Left cardiac atrium (tissue), 4 donors: Measurements from ENCODE around the gene IL4R. TPM values are rescaled to one million over a fixed set of nuclear protein-coding genes. Genes with fewer than 3 reads are reported as not detected.

Experiments
- ATAC-seq, 2 donors: fragments of 200-7000 bp; cut with Tn5 transposase; one replicate each; pipeline ENCODE4 v1.9.1; 2020; ENCODE audit warnings: mild to moderate bottlenecking in 2 of 2, moderate library complexity in 2 of 2
- DNase-seq: peaks from one replicate; pipeline ENCODE4 v3.0.0-alpha.2; 2020
- intact Hi-C, 2 donors: fragments of 100-400 bp; cut with DNase I; formaldehyde crosslinking; loops; one replicate each; pipeline versions ENCODE4 v1.14.1 to v1.15.1; 2022 to 2023
- total RNA-seq, 2 donors: library from RNA; stranded (reverse); fragmentation: NEBNext Ultra II Directional; extraction: Animal tissue kit (Norgen Biotek cat#: 25700); gene quantifications; one replicate each; pipeline ENCODE4 v1.2.1, GENCODE V29; 2021
- donor health status: DM: no; HTN: yes; CAD: no.
- donor health status: DM: no; HTN: yes; CAD: no; lungs with severe emphysema.
- donor health status: DM: yes; HTN: yes; CAD: no.
- donor health status: Dilated cardiomyopathy.

Gene IL4R
- total RNA-seq, 2 donors from 2014 or later = 19.8 to 56.8 TPM

DNA sequence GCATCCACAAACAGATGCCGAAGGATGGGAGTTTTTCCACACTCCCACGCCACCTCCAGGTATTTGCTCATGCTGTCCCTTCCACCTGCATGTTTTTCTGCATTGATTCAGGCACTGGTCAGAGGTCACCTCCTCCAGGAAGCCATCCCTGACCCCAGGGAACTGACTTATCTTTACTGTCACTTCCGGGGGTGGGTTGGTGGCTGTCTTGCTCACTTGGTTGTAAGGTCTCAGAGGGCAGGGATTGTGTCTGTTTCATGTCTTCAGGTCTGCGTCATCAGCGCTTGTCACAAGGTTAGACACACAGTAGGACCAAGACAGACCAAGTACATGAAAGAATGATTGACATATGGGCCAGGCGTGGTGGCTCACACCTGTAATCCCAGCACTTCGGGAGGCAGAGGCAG is 1.9 kb upstream of the IL4R start:
- ATAC-seq (no peak), DNase-seq (no peak)
- intact Hi-C loops = no loop called here

DNA sequence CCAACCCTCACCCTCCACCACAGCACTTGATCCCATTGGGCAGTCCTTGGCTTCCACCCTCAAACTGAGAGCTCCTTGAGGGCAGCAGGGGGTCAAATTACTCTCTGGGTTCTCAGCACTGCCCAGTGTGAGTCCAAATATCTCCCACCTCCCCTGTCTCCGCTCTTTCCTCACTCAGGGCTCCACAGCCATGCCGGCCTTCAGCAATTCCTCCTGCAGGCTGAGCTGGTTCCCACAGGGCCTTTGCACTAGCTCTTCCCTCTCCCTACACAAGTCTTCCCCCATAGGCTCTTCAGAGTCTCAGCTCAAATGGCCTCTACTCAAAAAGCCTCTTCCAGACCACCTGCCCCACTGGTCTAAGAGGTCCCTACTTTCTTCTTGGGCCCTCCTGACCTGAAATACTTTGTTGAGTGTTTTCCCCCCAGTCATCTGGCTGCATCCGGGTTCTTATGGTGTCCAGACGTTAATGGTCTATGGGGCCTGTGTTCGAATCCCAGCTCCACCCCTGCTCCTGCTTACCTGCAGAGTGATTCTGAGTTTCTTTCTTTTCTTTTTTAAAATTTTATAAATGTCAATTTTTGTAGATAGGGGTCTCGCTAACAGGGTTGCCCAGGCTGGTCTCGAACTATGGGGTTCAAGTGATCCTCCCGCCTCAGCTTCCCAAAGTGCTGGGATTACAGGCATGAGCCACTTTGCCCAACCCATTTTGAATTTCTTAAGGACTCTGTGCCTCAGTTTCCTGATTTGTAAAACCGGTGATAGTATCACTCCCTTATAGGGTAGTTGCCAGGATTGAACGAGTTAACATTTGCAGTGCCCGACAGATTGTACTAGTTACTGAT is 973 bp upstream of the IL4R start:
- DNase-seq (no peak), ATAC-seq (no peak)
- intact Hi-C loops = no loop called here

DNA sequence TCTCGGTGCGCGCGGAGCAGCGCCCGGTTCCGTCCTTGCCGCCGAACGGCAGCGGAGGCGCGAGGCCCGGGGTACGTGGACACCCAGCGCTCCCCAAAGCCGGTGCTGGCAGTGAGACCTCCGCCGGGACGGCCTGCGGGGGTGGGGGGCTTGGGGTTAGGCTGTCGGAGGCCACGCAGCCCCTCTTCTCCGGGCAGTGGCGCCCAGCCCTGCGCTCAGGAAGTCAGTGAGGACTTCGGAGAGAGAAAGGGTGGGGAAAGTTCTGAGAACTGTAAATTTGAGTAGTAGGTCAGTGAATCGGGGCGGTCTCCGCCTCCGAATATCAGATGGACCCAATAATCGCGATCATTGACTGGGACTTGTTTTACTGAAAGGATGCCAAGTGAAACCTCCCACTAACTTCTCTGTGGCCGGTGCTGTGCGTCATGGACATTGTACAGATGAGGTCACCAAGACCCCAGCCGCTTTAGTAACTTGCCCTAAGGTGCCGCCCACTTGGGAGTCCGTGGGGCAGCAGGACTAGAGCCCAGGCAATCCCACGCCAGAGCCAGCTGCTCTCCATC is 468 bp downstream of the IL4R start:
- intact Hi-C loops = no loop called here
- ATAC-seq = peak; percentile 39 to 66
- DNase-seq = peak; percentile 89

DNA sequence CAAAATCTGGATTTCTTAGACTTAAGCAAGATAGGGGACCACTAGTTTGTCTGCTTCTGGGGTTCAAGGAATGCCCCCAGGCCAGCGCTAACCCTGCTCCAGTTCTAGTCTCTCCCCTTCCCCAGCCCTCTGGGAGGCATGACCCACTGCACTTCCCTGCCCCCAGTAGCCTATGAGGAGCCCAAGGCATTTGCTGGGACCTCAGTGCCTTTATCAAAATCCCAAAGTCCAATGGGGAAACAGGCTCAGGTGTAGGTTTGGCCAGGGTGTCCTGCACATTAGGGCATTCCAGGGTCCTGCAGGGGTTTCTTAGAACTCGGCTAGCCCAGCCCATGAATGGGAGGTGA is 1.2 kb downstream of the IL4R start:
- ATAC-seq (no peak), DNase-seq (no peak)
- intact Hi-C loops = loop anchor here in 1 of 2 donors (5.0 kb wide), 1 partner anchor 78 kb away; no protein-coding TSS in a partner anchor

DNA sequence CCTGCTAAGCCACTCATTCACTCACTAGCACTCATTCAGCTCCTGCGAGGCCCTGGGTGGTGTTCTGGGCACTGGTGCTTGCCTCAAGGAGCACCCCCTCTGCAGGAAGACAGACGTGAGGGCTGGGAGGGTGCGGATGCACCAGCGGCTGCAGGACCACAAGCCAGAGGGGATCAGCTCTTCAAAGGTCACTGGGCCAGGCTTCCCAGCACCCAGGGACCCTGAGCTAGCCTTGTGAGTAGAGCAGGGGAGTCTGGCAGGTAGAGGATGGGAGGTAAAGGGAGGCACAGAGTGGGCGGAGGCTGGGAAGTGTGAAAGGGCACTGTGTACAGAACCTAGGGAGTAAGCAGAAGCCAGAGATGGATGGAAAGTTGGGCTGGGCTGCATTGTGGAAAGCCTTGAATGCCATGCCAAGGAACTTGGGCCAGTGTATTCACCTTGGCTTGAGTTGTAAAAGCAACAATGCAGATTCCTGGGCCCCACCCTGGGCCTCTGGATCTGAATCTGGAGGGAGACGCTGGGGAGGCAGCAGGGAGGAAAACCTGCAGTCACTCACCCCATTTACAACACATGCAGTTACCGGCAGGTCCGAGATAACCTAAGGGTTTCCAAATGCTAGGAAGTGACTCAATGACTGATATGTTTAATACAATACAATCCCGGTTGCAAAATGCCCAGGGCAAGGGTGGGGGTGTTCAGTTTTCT is 1.7 kb downstream of the IL4R start:
- DNase-seq (peak; percentile 91), ATAC-seq (peak in 1 of 2 donors; percentile 56)
- intact Hi-C loops = loop anchor here in 1 of 2 donors (5.0 kb wide), 1 partner anchor 78 kb away; no protein-coding TSS in a partner anchor

DNA sequence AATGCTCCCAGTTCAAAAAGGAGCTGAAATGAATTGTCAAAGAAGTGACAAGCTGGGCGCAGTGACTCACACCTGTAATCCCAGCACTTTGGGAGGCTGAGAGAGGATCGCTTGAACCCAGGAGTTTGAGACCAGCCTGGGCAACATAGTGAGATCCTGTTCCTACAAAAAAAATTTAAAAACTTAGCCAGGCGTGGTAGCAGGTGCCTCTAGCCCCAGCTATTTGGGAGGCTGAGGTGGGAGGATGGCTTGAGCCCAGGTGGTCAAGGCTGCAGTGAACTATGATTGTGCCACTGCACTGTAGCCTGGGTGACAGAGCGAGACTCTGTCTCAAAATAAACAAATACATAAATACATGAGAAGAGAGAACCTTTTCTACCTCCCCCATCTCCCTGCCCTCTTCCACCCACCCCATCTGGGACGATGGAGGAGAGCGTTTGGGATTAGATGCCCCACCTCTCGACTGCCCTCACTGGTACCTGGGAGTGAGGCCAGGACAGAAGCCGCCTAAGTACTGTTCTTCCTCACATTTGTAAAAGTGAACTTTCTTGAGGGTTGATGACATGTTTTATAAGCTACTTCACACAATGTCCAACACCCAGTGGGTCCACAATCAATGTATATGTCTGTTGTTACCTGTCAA is 2.4 kb downstream of the IL4R start:
- intact Hi-C loops = loop anchor here in 1 of 2 donors (5.0 kb wide), 1 partner anchor 79 kb away; no protein-coding TSS in a partner anchor
- ATAC-seq (no peak), DNase-seq (no peak)

DNA sequence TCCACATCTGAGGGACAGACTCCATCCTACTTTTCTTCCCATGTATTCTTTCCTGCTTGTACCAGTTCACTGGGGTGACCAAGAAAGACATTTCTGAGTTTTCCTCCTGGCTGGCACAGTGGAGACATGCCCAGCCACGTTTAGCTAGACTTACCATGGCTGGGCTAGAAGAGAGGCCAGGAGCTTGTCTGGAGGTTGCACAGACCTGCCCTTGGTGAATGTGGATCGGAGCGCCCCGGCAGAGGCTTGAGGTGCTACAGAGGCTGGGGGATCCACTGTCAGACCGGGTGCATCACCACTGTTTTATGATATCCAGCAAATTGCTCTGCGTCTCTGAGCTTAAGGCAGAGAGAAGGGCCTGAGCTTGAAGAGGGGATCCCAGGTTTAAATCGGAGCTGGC is 3.5 kb downstream of the IL4R start:
- DNase-seq (no peak), ATAC-seq (no peak)
- intact Hi-C loops = loop anchor here in 1 of 2 donors (5.0 kb wide), 1 partner anchor 80 kb away; no protein-coding TSS in a partner anchor

DNA sequence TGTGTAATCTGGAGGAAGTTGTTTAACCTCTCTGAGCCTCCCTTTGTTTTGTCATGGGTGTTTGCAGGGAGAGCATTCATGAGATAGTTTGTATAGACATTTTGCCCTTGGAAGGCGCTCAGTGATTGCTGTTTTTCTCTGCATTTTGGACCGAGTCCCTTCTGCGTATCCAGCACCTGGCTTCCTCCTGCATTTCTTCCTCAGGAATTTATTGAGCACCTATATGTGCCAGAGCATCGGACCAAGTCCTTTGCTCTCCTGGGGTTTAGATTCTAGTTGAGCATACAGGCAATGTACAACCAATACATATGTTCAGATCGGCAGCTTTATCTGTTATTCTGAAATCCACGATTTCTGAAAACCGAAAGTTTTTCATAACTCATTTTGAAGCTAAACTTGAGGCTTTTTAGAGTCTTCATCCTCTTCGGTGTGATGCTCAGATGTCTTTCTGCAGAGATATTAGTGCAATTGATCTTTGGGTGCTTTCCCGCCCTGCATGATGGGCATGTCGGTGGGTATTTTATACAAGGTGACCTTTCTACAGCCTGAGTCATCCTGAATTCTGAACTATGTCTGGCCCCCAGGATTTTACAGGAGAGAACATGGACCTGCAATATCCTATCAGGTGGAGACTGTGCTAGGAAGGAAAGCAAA is 4.1 kb downstream of the IL4R start:
- no peak for DNase-seq
- intact Hi-C loops = loop anchor here in 1 of 2 donors (5.0 kb wide), 1 partner anchor 81 kb away; no protein-coding TSS in a partner anchor
- ATAC-seq = no peak

DNA sequence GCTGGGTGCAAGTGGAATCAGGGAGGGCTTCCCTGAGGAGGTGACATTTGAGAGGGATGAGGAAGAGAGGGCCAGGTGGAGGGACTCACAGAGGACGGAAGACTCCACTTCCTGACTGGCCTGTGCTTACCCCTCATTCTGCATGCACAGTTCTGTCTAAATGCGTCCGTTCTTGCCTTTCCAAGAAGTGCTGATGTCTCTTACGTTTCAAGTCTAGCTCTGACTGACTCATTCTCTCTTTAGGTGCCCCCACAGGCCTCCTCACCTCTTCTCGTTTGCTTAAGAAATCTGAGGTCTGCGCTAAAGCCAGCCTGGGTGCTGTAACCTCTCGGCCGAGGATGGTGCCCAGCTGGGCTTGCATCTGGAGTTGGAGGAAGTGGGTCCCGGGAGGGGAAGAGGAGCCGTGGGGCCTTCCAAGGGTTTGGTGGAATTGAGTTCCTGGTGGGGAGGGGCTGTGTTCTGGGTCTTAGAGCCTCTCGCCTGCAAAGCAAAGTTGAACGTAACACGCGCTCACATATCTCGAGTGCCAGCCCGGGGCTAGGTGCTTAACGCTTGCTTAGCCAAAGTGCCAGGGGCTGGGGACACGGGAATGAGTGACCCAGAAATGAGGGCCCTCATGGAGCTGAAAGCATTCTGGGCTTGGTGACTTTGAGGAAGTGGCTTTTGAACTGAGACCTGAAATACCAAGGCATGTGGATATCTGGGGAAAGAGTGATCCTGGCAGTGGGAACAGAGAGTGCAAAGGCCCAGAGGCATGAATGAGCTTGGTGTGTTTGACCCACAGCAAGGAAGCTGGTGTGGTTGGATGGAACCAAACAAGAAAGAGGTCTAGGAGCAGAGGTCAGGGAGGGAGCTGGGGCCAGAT is 4.8 kb downstream of the IL4R start:
- ATAC-seq (peak in 1 of 2 donors; percentile 14), DNase-seq (peak; percentile 67)
- intact Hi-C loops = loop anchor here in 1 of 2 donors (5.0 kb wide), 1 partner anchor 81 kb away; no protein-coding TSS in a partner anchor

DNA sequence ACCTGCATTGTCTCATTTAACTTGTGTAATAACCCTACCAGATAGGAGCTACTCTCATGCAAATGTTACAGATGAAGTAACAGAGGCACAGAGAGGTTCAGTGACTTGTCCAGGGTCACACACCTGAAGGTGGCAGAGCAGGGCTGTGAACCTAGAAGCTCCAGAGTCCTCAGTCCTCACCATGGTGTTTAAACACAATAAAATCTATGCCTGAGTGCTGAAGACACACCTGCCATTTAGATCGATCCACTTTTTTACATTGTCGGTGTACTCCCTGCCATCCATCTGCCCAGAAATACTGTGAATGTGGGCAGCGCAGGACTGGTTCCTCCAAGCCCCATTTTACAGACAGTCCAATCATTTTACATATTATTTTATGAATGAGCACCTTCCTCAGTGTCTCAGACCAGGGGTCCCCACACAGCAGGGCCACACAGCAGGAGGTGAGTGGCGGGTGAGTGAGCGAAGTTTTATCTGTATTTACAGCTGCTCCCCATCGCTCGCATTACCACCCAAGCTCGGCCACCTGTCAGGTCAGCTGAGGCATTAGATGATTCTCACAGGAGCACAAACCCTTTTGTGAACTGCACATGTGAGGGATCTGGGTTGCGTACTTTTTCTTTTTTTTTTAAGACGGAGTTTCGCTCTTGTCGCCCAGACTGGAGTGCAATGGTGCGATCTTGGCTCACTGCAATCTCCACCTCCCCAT is 5.6 kb downstream of the IL4R start:
- ATAC-seq (no peak), DNase-seq (no peak)
- intact Hi-C loops = loop anchor here in 1 of 2 donors (5.0 kb wide), 1 partner anchor 82 kb away; no protein-coding TSS in a partner anchor

DNA sequence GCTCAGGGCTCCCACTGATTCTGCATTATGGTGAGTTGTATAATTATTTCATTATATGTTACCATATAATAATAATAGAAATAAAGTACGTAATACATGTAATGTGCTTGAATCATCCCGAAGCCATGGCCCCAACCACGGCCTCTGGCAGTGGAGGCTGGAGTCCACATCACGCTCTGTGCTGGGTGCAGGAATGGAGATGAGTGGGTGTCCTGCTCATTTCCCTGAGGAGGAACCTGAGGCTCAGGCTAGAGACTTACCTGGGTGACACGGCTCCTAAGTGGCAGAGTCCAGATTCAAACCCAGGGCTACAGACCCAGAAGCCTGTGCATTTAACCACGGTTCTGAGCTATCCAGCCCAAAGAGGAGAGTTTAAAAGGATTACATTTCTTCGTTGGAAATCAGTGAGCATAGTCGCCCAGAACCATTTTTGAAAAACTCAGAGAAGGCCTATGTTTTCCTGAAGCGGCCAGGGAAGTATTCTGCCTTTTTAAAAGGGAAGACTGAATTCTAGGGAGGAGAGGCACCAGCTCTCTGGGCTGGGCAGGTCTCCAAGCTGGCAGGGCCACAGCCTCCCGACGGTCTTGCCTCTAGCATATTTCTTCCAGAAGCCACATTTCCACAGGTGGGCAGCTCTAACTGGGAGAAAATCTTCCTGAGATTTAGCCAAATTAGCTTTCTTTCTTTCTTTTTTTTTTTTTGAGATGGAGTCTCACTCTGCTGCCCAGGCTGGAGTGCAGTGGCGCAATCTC is 6.7 kb downstream of the IL4R start:
- intact Hi-C loops = no loop called here
- no peak for DNase-seq
- no peak for ATAC-seq

DNA sequence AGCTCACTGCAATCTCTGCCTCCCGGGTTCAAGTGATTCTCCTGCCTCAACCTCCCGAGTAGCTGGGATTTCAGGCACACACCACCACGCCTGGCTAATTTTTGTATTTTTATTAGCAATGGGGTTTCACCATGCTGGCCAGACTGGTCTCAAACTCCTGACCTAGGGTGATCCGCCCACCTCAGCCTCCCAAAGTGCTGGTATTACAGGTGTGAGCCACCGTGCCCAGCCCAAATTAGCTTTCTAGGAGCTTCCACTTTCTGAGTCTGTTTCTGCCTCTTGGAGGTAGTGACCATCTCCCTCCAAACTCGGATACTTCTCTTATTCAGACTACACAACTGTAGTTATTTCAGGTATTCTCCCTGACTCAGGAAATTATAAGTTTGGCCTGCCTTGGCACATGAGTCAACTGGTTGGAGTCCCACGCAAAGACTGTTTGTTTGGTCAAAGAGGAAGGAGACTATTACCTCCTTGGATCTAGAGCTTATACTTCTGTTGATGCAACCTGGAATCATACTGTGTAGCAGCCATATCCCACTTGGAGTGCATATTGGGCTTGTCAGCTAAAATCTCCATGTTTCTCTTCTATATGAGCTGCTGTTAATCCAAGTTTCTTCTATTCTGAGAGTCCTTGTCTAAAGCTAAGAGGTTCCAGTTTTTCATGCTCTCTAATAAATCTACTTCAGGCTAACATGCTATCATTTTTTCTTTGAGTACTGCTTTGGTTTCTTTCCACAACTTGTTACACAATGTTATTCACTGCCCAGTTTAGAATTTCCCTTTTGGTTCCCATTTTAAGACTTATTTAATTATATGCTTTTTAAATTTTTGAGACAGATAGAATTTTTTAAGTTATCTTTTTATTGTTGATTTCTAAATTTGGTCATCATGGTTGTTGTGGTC is 7.5 kb downstream of the IL4R start:
- intact Hi-C loops = no loop called here
- no peak for DNase-seq
- ATAC-seq = no peak

DNA sequence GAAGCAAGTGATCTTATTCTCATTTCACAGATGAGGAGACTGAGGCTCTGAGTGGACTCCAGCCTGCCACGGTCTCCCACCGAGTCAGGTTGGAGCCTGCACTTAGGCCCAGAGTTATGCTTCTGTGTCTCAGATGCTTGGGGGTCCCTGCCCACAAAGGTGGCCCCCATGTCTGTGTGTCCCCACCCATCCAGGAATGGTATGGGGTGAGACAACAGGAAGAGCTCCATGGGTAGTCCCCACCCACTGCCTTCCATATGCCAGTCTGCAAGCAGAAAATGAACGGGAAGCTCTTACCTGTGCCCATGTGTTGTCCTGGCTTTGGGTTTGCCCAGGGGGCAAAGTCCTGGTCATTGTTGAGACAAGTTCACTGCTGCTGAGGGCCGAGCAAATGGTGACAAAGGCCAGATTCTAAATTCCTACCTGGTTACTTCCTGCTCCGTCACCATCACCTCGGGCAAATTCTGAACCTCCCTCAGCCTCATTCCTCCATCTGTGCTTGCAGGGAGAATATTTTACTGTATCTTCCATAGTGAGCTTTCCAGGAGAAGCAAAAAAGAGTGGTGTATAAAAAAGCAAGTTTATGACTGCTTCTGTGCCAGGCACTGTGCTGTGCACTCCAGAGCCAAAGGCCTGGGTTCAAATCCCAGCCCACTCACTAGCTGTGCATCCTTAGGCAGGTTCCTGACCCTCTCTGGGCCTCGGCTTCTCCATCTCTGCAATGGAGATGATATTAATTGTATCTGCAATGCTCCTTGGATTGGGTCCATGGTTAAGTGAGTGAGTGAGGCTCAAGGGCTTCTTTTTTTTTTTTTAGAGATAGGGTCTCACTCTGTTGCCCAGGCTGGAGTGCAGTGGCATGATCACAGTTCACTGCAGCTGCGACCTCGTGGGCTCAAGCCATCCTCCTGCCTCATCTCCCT is 9.3 kb downstream of the IL4R start:
- intact Hi-C loops = no loop called here
- DNase-seq = no peak

DNA sequence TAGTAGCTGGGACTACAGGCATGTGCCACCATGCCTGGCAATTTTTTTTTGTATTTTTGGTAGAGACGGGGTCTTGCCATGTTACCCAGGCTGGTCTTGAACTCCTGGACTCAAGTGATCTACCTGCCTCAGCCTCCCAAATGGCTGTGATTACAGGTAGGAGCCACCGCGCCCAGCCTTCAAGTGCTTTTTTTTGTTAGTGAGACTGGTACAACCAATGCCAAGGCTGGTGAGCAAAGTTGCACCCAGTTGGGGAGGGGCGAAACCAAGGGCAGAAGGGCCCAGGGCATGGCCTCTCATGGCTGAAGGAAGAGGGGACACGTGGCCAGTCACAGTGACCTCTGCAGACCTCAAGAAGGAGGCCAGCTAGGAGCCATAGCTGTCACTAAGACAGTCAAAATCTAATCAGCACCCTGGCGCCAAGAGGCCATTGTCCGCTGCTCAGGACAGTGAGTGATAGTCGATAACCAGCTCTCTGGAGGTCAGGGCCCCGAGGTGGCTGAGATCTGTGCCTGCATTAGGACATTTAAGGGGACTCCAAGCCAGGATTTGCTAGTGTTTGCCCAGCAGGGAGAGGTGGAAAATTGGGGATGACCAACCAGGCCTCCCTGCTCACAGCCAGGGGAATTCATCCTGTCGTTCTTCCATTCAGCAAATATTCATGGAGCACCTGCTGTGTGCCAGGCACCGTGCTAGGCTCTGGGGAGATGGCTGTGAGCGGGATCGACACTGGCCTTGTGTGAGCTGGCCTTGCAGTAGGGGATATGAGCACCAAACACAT is 10.2 kb downstream of the IL4R start:
- ATAC-seq (no peak), DNase-seq (no peak)
- intact Hi-C loops = no loop called here

More for the DNA sequence above, 9.3 kb downstream of the IL4R start:
- no peak for ATAC-seq
